ENCODE results near the gene GRHL1.

GRHL1 gene

GRCh38 chr2:10036095-10036884, 84.8 kb downstream of the GRHL1 start:
- Histone ChIP-seq H3K9me3 (ENCODE audit: control insufficient read depth, insufficient read depth, low read length) (no peaks in the 10 kb centered on the region), H3K36me3 (ENCODE audit: control insufficient read depth, insufficient read depth, low read length) (no peaks in the 10 kb centered on the region), H3K9ac (ENCODE audit: low read depth, low read length) (no peak overlapping the region), H3K4me3 (ENCODE audit: low read depth, low read length) (no peak overlapping the region), H3K4me1 (ENCODE audit: control insufficient read depth, insufficient read depth, low read length) (no peaks in the 10 kb centered on the region), H3K27me3 (ENCODE audit: control insufficient read depth, insufficient read depth, low read length) (peaks cover 5% of the 10 kb centered on the region)

GRCh38 chr2:10038123-10038522, 86.6 kb downstream of the GRHL1 start:
- H3K27me3 ChIP-seq (ENCODE audit: control insufficient read depth, insufficient read depth, low read length), result peaks cover 11% of the 10 kb centered on the region
- no peaks in the 10 kb centered on the region for H3K36me3 ChIP-seq (ENCODE audit: control insufficient read depth, insufficient read depth, low read length)
- no peaks in the 10 kb centered on the region for H3K9me3 ChIP-seq (ENCODE audit: control insufficient read depth, insufficient read depth, low read length)
- no peak overlapping the region for H3K9ac ChIP-seq (ENCODE audit: low read depth, low read length)
- no peak overlapping the region for H3K4me3 ChIP-seq (ENCODE audit: low read depth, low read length)
- H3K4me1 ChIP-seq (ENCODE audit: control insufficient read depth, insufficient read depth, low read length), result no peaks in the 10 kb centered on the region

DNA sequence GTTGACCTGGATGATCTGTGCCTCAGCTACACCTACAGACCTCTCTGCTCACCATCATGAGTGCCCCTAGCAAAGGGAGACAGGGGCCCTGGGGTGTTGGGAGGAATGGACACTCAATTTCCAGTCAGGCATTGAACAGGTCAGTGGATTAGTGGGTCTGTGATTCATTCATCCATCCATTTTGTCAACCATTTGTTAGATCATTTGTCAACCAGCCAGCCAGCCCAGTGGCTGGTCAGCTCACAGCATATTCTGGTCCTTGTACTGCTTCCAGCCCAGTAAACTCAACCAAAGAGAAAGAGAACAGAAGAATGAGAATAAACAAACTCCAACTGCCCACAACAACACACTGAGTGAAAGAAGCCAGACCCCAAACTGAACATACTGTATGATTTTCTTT, 87.2 kb downstream of the GRHL1 start:
- no peak overlapping the region for H3K9ac ChIP-seq (ENCODE audit: low read depth, low read length)
- H3K4me1 ChIP-seq (ENCODE audit: control insufficient read depth, insufficient read depth, low read length), result no peaks in the 10 kb centered on the region
- no peaks in the 10 kb centered on the region for H3K36me3 ChIP-seq (ENCODE audit: control insufficient read depth, insufficient read depth, low read length)
- peaks cover 11% of the 10 kb centered on the region for H3K27me3 ChIP-seq (ENCODE audit: control insufficient read depth, insufficient read depth, low read length)
- H3K9me3 ChIP-seq (ENCODE audit: control insufficient read depth, insufficient read depth, low read length), result no peaks in the 10 kb centered on the region
- H3K4me3 ChIP-seq (ENCODE audit: low read depth, low read length), result no peak overlapping the region

- Histone ChIP-seq H3K9ac (ENCODE audit: low read depth, low read length) (no peak overlapping the region), H3K27me3 (ENCODE audit: control insufficient read depth, insufficient read depth, low read length) (peaks cover 15% of the 10 kb centered on the region), H3K4me1 (ENCODE audit: control insufficient read depth, insufficient read depth, low read length) (no peaks in the 10 kb centered on the region), H3K4me3 (ENCODE audit: low read depth, low read length) (no peak overlapping the region), H3K36me3 (ENCODE audit: control insufficient read depth, insufficient read depth, low read length) (no peaks in the 10 kb centered on the region), H3K9me3 (ENCODE audit: control insufficient read depth, insufficient read depth, low read length) (no peaks in the 10 kb centered on the region)
Observed at GRCh38 chr2:10039658-10040410, 88.3 kb downstream of the GRHL1 start.

- Histone ChIP-seq H3K4me3 (ENCODE audit: low read depth, low read length) (peak overlapping the region; percentile 67), H3K4me1 (ENCODE audit: control insufficient read depth, insufficient read depth, low read length) (no peaks in the 10 kb centered on the region), H3K9me3 (ENCODE audit: control insufficient read depth, insufficient read depth, low read length) (no peaks in the 10 kb centered on the region), H3K36me3 (ENCODE audit: control insufficient read depth, insufficient read depth, low read length) (no peaks in the 10 kb centered on the region), H3K9ac (ENCODE audit: low read depth, low read length) (no peak overlapping the region), H3K27me3 (ENCODE audit: control insufficient read depth, insufficient read depth, low read length) (peaks cover 15% of the 10 kb centered on the region)
Observed at GRCh38 chr2:10041711-10042110, 90.2 kb downstream of the GRHL1 start.

DNA sequence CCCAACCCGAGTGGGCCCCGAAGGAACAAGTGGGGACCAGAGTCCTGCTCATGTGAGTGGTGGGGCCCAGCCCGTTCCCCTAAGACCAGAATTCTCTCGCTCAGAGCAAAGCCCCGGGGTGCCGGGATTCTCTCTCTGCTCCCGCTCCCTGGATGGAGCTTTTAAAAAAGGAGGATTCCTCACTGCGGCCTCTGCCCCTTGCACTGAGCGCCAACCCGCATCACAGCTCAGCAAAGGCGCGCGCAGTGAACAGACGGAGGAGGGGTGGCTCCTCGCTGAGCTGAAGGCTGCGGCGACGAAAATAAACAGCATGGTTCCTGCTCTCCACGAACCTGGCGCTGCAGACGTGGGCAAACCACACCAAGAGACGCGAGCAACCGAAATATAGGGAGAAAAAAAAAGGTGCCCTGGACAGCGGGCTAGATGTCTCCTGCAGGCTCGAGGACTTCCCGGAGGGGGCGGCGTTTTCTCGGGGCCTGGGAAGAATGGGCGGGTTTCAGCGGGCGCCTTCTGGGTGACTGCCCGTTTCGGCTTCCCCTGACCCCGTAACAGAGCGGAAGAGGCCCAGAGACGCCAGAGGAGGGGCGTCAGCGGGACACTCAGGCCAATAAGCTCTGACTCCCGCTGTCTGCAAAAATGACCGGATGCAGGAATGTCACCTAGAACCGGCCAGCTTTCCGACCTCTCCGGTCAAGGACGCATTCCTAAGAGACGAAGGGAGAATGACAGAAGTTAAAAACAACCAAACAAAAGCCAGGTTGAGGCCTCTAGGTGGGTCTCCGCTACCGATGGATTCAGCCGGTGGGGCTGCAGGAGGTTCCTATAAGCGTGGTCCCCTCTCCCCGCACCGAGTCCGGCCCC, 91.0 kb downstream of the GRHL1 start:
- no peaks in the 10 kb centered on the region for H3K4me1 ChIP-seq (ENCODE audit: control insufficient read depth, insufficient read depth, low read length)
- H3K27me3 ChIP-seq (ENCODE audit: control insufficient read depth, insufficient read depth, low read length), result peaks cover 15% of the 10 kb centered on the region
- no peaks in the 10 kb centered on the region for H3K36me3 ChIP-seq (ENCODE audit: control insufficient read depth, insufficient read depth, low read length)
- H3K9me3 ChIP-seq (ENCODE audit: control insufficient read depth, insufficient read depth, low read length), result no peaks in the 10 kb centered on the region
- peak overlapping the region; percentile 37 for H3K9ac ChIP-seq (ENCODE audit: low read depth, low read length)
- peak overlapping the region; percentile 67 for H3K4me3 ChIP-seq (ENCODE audit: low read depth, low read length)

DNA sequence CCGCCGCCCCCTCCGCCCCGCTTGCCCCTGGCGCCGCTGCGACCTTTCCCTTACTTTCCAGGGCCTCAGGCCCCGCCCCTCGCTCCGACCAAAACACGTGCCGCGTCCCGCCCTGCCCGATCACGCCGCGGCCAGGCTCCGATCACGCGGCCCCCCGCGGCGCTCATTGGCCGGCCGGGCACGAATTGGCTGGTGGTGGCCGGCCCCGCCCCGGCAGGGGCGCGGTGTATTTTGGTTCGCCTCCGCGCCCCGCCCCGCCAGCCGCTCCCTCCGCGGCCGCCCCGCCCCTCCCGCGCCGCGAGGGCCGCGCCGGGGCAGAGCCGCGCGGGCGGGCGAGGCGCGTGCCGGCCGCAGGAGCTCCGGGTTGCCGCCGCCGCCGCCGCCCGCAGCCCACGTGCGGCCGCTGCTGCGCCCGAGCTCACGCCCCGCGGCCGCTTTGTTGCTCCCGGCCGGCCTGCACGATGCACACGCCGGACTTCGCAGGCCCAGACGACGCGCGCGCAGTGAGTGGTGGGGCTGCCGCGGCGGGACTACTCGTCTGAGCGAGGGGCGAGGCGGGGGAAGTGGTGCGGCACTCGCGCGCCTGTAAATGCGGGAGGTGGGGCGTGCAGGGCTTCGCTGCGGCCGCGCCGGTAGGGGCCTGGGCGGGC, 91.9 kb downstream of the GRHL1 start, which contains the start of gene KLF11:
Gene KLF11, plus strand, starts transcription at position 295 of the 650 bp plus-strand sequence. Its CDS starts 167 bp downstream, at position 462.
- H3K36me3 ChIP-seq (ENCODE audit: control insufficient read depth, insufficient read depth, low read length), result peaks cover 3% of the 10 kb centered on the region
- H3K4me1 ChIP-seq (ENCODE audit: control insufficient read depth, insufficient read depth, low read length), result no peaks in the 10 kb centered on the region
- H3K9me3 ChIP-seq (ENCODE audit: control insufficient read depth, insufficient read depth, low read length), result no peaks in the 10 kb centered on the region
- peaks cover 15% of the 10 kb centered on the region for H3K27me3 ChIP-seq (ENCODE audit: control insufficient read depth, insufficient read depth, low read length)
- H3K9ac ChIP-seq (ENCODE audit: low read depth, low read length), result peak within 1 kb of the TSS; percentile 37
- peak within 1 kb of the TSS; percentile 67 for H3K4me3 ChIP-seq (ENCODE audit: low read depth, low read length)

DNA sequence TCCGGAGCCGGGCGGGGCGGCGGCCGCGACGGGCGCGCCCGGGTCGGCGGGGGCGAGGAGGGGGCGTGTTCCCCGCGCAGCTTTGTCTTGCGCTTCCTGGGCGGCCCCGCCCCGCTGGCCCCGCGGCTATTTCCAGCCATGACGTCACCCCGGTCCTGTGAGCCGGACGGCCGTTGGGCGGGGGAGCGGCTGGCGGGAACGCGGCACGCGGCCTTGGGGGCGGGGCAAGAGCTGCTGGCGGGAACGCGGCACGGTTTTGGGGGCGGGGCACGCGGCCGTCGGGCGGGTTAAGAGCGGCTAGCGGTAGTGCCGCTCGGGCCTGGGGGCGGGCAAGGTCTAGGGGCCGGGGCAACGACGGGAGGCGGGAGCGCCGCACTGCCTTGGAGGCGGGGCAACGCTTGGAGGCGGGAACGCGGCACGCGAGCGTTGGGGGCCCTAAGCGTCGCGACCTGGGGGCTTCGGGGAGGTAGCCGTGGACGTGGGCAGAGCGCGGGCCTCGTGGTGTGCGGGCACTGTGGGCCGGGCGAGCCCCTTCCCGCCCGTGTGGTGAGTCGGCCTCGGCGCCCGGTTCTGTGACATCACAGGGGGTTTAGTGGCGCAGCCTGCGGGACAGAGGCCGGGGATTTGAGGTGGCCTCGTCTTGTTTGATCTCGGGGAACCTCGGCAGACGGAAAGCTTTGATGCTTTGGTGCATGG, 92.6 kb downstream of the GRHL1 start:
- no peak overlapping the region for H3K9ac ChIP-seq (ENCODE audit: low read depth, low read length)

GRCh38 chr2:10045561-10046355, 94.3 kb downstream of the GRHL1 start:
- Histone ChIP-seq H3K9ac (ENCODE audit: low read depth, low read length) (no peak overlapping the region), H3K36me3 (ENCODE audit: control insufficient read depth, insufficient read depth, low read length) (peaks cover 6% of the 10 kb centered on the region), H3K4me1 (ENCODE audit: control insufficient read depth, insufficient read depth, low read length) (no peaks in the 10 kb centered on the region), H3K27me3 (ENCODE audit: control insufficient read depth, insufficient read depth, low read length) (peaks cover 12% of the 10 kb centered on the region), H3K9me3 (ENCODE audit: control insufficient read depth, insufficient read depth, low read length) (no peaks in the 10 kb centered on the region), H3K4me3 (ENCODE audit: low read depth, low read length) (no peak overlapping the region)

More for the DNA sequence above, 92.6 kb downstream of the GRHL1 start:
- no peaks in the 10 kb centered on the region for H3K9me3 ChIP-seq (ENCODE audit: control insufficient read depth, insufficient read depth, low read length)
- no peaks in the 10 kb centered on the region for H3K4me1 ChIP-seq (ENCODE audit: control insufficient read depth, insufficient read depth, low read length)
- peaks cover 15% of the 10 kb centered on the region for H3K27me3 ChIP-seq (ENCODE audit: control insufficient read depth, insufficient read depth, low read length)
- H3K36me3 ChIP-seq (ENCODE audit: control insufficient read depth, insufficient read depth, low read length), result peaks cover 3% of the 10 kb centered on the region
- H3K4me3 ChIP-seq (ENCODE audit: low read depth, low read length), result no peak overlapping the region

DNA sequence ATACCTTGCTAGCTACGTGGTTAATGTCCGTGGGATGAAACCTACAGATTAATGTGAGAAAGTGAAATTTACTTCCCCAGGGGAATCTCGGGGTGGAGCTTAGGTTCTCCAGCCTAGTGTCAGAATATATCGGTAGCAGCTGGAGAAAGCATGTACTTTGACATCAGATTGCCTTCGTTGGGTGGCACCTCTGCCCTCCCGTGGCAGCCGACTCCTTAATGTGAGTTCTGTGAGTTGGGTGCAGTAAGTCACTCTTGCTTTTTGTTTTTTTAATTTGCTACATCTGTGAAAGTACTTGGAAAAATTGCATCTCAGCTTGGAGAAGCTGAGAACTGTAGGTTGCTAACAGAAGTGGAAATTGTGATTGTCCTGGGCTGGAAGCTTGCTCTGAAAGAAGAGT, 95.4 kb downstream of the GRHL1 start:
- Histone ChIP-seq H3K36me3 (ENCODE audit: control insufficient read depth, insufficient read depth, low read length) (peaks cover 6% of the 10 kb centered on the region), H3K9me3 (ENCODE audit: control insufficient read depth, insufficient read depth, low read length) (no peaks in the 10 kb centered on the region), H3K4me1 (ENCODE audit: control insufficient read depth, insufficient read depth, low read length) (no peaks in the 10 kb centered on the region), H3K4me3 (ENCODE audit: low read depth, low read length) (no peak overlapping the region), H3K27me3 (ENCODE audit: control insufficient read depth, insufficient read depth, low read length) (peaks cover 5% of the 10 kb centered on the region), H3K9ac (ENCODE audit: low read depth, low read length) (no peak overlapping the region)
